Cardiac muscle cell (in vitro differentiated cells and primary cell): ENCODE measurements around the gene SGTA. TPM values are rescaled to one million over a fixed set of nuclear protein-coding genes. Genes with fewer than 3 reads are reported as not detected.

ENCODE experiments used
- DNase-seq, 2 donors: peaks; one replicate each; pipeline versions ENCODE4 v3.0.0 to v3.0.0-alpha.2; 2010 to 2017; ENCODE audit warnings: low read depth in 1 of 2, low spot score in 1 of 2
- H3K27ac ChIP-seq: fragments of 200-600 bp; sonication (generic); 2 replicates; pipeline ENCODE4 v1.5.1; 2016
- H3K27me3 ChIP-seq: fragments of 200-600 bp; sonication (generic); 2 replicates; pipeline ENCODE4 v1.6.0; 2016; ENCODE audit warnings: control low read depth
- H3K36me3 ChIP-seq: fragments of 200-600 bp; sonication (generic); 2 replicates; pipeline ENCODE4 v1.5.1; 2016; ENCODE audit warnings: control low read depth
- H3K4me1 ChIP-seq: fragments of 200-600 bp; sonication (generic); 2 replicates; pipeline ENCODE4 v1.8.1; 2017; ENCODE audit warnings: low read depth, mild to moderate bottlenecking, mixed run types
- H3K4me3 ChIP-seq: fragments of 200-600 bp; sonication (generic); 2 replicates; pipeline ENCODE4 v1.5.1; 2016; ENCODE audit warnings: mild to moderate bottlenecking
- H3K9me3 ChIP-seq: fragments of 200-600 bp; sonication (generic); 2 replicates; pipeline ENCODE4 v1.5.1; 2017; ENCODE audit warnings: low read depth, mild to moderate bottlenecking, control low read depth
- CTCF ChIP-seq: IDR thresholded peaks from 2 replicates; pipeline ENCODE4 v1.5.1; 2012; ENCODE audit warnings: low read depth, mild to moderate bottlenecking, low read length
- polyA plus RNA-seq: library from polyadenylated mRNA; unstranded; fragments of >200 nt; fragmentation: Nextera tagmentation; extraction: Ambion mirVana; gene quantifications from 2 replicates; pipeline ENCODE4 v1.2.1, GENCODE V29; 2016
- total RNA-seq: library from RNA; depleted of rRNA; stranded (reverse); fragments of >200 nt; gene quantifications from 2 replicates; pipeline ENCODE4 v1.2.3, GENCODE V29; 2016

The SGTA gene
- 102 and 106 TPM in 2 replicates for total RNA-seq
- 135 and 137 TPM in 2 replicates for polyA plus RNA-seq

GRCh38 chr19:2782936-2783780 is at the start of gene SGTA:
SGTA (minus strand) TSS chr19:2783273; CDS start chr19:2769068, 14,205 bp downstream.
- no peaks in the 10 kb centered on the region for H3K9me3 ChIP-seq
- peak; percentile 99 to 100 for DNase-seq
- peaks cover 18% of the 10 kb centered on the region for H3K4me1 ChIP-seq
- peak within 1 kb of the TSS; percentile 79 for H3K27ac ChIP-seq
- H3K4me3 ChIP-seq: peak within 1 kb of the TSS; percentile 81
- no peaks in the 10 kb centered on the region for H3K27me3 ChIP-seq
- TF ChIP-seq CTCF: peak; percentile 45
- H3K36me3 ChIP-seq: no peaks in the 10 kb centered on the region

GRCh38 chr19:2827840-2828489 is 44.9 kb upstream of the SGTA start:
- Histone ChIP-seq H3K36me3 (peaks cover 7% of the 10 kb centered on the region), H3K27ac (no peak overlapping the region), H3K4me3 (no peak overlapping the region), H3K9me3 (no peaks in the 10 kb centered on the region), H3K4me1 (no peaks in the 10 kb centered on the region), H3K27me3 (no peaks in the 10 kb centered on the region)
- no peak for DNase-seq
- TF ChIP-seq CTCF: no peak

GRCh38 chr19:2827022-2827421 is 43.9 kb upstream of the SGTA start:
- Histone ChIP-seq H3K4me1 (no peaks in the 10 kb centered on the region), H3K27me3 (no peaks in the 10 kb centered on the region), H3K9me3 (no peaks in the 10 kb centered on the region), H3K4me3 (no peak overlapping the region), H3K36me3 (peaks cover 4% of the 10 kb centered on the region), H3K27ac (no peak overlapping the region)
- no peak for DNase-seq
- no peak for TF ChIP-seq CTCF

GRCh38 chr19:2824129-2824528 is 41.1 kb upstream of the SGTA start:
- H3K4me3 ChIP-seq: no peak overlapping the region
- H3K36me3 ChIP-seq: peaks cover 4% of the 10 kb centered on the region
- DNase-seq: no peak
- no peak for TF ChIP-seq CTCF
- H3K27me3 ChIP-seq: no peaks in the 10 kb centered on the region
- H3K9me3 ChIP-seq: no peaks in the 10 kb centered on the region
- no peaks in the 10 kb centered on the region for H3K4me1 ChIP-seq
- H3K27ac ChIP-seq: no peak overlapping the region

GRCh38 chr19:2823646-2824045 is 40.6 kb upstream of the SGTA start:
- H3K4me1 ChIP-seq: no peaks in the 10 kb centered on the region
- H3K36me3 ChIP-seq: peaks cover 4% of the 10 kb centered on the region
- H3K9me3 ChIP-seq: no peaks in the 10 kb centered on the region
- H3K4me3 ChIP-seq: no peak overlapping the region
- no peaks in the 10 kb centered on the region for H3K27me3 ChIP-seq
- no peak overlapping the region for H3K27ac ChIP-seq
- DNase-seq: no peak
- TF ChIP-seq CTCF: no peak
